ENCODE measurements around the gene COA4. TPM values are rescaled to one million over a fixed set of nuclear protein-coding genes. Genes with fewer than 3 reads are reported as not detected.

COA4 gene
- total RNA-seq, 6 donors from 2014 or later: 27.2 to 77.4 (median 47.5) TPM

DNA sequence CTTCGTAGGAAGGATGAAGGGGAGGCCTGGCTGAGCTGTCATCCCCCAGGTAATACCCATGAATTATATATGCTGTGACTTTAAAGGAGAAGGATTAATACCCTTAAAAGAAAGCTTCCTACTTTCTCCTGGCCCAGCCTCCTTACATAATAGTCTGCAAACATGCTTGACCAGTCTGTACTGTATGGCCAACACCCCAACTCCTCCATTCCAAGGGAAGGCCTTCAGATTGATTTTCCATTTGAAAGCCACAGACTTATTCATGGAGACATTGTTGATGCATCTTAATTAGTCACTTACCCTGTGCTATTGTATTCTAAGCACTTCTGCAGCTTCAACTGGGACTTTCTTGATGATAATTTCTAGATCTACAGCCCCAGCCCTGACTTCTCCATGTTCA is 2.1 kb upstream of the COA4 start:
- no peaks in the 10 kb centered on the region for H3K9me3 ChIP-seq
- H3K4me3 ChIP-seq: no peak overlapping the region
- ATAC-seq (ENCODE audit: low FRiP score in 2 of 2) (no peak), DNase-seq (no peak)
- H3K36me3 ChIP-seq: peaks cover 0 to 6% (median 1%) of the 10 kb centered on the region in 4 donors
- H3K27ac ChIP-seq: no peak overlapping the region
- TF ChIP-seq POLR2AphosphoS5 (IDR thresholded peaks at IDR 0.05) (no peak), POLR2A (IDR thresholded peaks at IDR 0.05) (no peak), EP300 (IDR thresholded peaks at IDR 0.05) (no peak)
- TF ChIP-seq, protein P1, sequence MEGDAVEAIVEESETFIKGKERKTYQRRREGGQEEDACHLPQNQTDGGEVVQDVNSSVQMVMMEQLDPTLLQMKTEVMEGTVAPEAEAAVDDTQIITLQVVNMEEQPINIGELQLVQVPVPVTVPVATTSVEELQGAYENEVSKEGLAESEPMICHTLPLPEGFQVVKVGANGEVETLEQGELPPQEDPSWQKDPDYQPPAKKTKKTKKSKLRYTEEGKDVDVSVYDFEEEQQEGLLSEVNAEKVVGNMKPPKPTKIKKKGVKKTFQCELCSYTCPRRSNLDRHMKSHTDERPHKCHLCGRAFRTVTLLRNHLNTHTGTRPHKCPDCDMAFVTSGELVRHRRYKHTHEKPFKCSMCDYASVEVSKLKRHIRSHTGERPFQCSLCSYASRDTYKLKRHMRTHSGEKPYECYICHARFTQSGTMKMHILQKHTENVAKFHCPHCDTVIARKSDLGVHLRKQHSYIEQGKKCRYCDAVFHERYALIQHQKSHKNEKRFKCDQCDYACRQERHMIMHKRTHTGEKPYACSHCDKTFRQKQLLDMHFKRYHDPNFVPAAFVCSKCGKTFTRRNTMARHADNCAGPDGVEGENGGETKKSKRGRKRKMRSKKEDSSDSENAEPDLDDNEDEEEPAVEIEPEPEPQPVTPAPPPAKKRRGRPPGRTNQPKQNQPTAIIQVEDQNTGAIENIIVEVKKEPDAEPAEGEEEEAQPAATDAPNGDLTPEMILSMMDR (IDR thresholded peaks at IDR 0.05): no peak
- WGBS, 2 donors: 93 to 95% methylated on average over 1 of the region's 1 CpG
- H3K27me3 ChIP-seq: no peaks in the 10 kb centered on the region
- peaks cover 16 to 30% (median 21%) of the 10 kb centered on the region in 4 donors for H3K4me1 ChIP-seq

DNA sequence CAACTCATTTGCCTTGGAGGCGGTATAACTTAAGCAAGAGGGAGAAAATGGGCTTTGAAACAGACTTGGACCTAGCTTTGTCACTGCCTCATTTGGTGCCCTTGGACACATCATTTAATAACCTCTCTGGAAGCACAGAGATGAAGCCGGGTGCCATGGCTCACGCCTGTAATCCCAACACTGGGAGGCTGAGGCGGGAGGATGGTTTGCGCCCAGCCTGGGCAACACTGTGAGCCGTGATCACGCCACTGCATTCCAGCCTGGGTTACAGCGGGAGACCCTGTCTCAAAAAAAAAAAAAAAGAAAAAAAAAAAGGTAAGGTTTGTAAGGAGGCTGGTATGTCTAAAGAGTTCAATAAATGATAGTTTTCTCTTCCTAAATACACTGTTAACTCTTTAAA is 806 bp downstream of the COA4 start:
- ATAC-seq (ENCODE audit: low FRiP score in 2 of 2) (no peak), DNase-seq (no peak)
- 42 to 50% methylated on average over 8 of the region's 8 CpGs for WGBS, 2 donors
- Histone ChIP-seq H3K9me3 (no peaks in the 10 kb centered on the region), H3K27me3 (no peaks in the 10 kb centered on the region), H3K36me3 (peaks cover 0 to 32% (median 18%) of the 10 kb centered on the region in 4 donors), H3K4me3 (peak overlapping the region; percentile 68 to 94 (median 81)), H3K27ac (peak overlapping the region in 3 of 4 donors; percentile 79 to 84 (median 82)), H3K4me1 (peaks cover 16 to 30% (median 21%) of the 10 kb centered on the region in 4 donors)
- TF ChIP-seq POLR2A (IDR thresholded peaks at IDR 0.05) (no peak), EP300 (IDR thresholded peaks at IDR 0.05) (no peak), POLR2AphosphoS5 (IDR thresholded peaks at IDR 0.05) (no peak)
- TF ChIP-seq, protein P1 (IDR thresholded peaks at IDR 0.05): no peak

GRCh38 chr11:73875380-73875779 is 1.3 kb downstream of the COA4 start:
- ATAC-seq (ENCODE audit: low FRiP score in 2 of 2) (no peak), DNase-seq (no peak)
- no peaks in the 10 kb centered on the region for H3K27me3 ChIP-seq
- no peaks in the 10 kb centered on the region for H3K9me3 ChIP-seq
- H3K36me3 ChIP-seq: peaks cover 0 to 36% (median 18%) of the 10 kb centered on the region in 4 donors
- WGBS, 2 donors: 92 to 98% methylated on average over 1 of the region's 1 CpG
- H3K27ac ChIP-seq: peak overlapping the region in 1 of 4 donors; percentile 82
- peaks cover 16 to 30% (median 21%) of the 10 kb centered on the region in 4 donors for H3K4me1 ChIP-seq
- H3K4me3 ChIP-seq: peak overlapping the region in 1 of 4 donors; percentile 68
- no peak for TF ChIP-seq POLR2AphosphoS5 (IDR thresholded peaks at IDR 0.05)
- TF ChIP-seq, protein P1 (IDR thresholded peaks at IDR 0.05): no peak
- TF ChIP-seq EP300 (IDR thresholded peaks at IDR 0.05): no peak
- no peak for TF ChIP-seq POLR2A (IDR thresholded peaks at IDR 0.05)

DNA sequence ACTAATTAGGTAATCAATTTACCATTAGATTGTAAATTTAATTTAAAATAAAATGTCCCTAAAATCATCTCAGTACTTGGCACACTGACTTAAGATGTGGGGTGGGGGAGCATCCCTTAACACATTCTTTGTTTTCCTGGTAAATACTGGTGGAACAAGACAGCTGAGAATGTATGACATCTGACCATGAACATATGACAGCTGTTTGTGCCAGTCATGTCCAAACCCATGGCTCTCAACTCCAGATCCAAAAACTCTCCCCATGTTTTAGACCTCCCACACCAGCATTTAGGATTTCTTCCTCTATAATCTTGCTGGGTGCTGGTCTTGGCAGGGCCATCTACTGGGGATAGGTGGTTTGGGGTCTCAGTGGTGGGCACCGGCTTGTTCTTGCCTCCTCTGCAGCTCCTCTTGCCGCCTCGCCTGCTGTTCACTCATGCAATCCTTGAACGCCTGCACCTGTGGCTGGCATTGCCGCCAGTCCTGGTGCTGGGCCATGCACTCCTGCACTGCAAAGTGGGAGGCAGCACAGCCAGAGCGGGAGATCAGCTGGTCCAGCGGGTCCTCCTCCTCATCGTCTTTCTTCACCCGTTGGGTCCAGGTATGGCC is 3.8 kb downstream of the COA4 start:
- DNase-seq (peak in 1 of 2 donors; percentile 47), ATAC-seq (ENCODE audit: low FRiP score in 2 of 2) (no peak)
- 96% methylated on average over 9 of the region's 9 CpGs for WGBS, 2 donors

More for the DNA sequence above, 3.8 kb downstream of the COA4 start:
- Histone ChIP-seq H3K36me3 (peaks cover 0 to 39% (median 18%) of the 10 kb centered on the region in 4 donors), H3K9me3 (no peaks in the 10 kb centered on the region), H3K4me1 (peaks cover 16 to 30% (median 20%) of the 10 kb centered on the region in 4 donors), H3K4me3 (no peak overlapping the region), H3K27me3 (no peaks in the 10 kb centered on the region), H3K27ac (no peak overlapping the region)
- TF ChIP-seq, protein P1 (IDR thresholded peaks at IDR 0.05): no peak
- no peak for TF ChIP-seq POLR2AphosphoS5 (IDR thresholded peaks at IDR 0.05)
- TF ChIP-seq EP300 (IDR thresholded peaks at IDR 0.05): no peak
- no peak for TF ChIP-seq POLR2A (IDR thresholded peaks at IDR 0.05)

Measured in upper lobe of left lung (tissue), 6 donors.